GM19324 (cell line): ENCODE results near the gene MVB12B.

ENCODE experiments used
- ATAC-seq: cut with Tn5 transposase; IDR thresholded peaks from one replicate; pipeline ENCODE4 v1.9.1; 2021; ENCODE audit warnings: mild to moderate bottlenecking, moderate library complexity; ENCODE audit not compliant: unreplicated experiment, low FRiP score

MVB12B gene

DNA sequence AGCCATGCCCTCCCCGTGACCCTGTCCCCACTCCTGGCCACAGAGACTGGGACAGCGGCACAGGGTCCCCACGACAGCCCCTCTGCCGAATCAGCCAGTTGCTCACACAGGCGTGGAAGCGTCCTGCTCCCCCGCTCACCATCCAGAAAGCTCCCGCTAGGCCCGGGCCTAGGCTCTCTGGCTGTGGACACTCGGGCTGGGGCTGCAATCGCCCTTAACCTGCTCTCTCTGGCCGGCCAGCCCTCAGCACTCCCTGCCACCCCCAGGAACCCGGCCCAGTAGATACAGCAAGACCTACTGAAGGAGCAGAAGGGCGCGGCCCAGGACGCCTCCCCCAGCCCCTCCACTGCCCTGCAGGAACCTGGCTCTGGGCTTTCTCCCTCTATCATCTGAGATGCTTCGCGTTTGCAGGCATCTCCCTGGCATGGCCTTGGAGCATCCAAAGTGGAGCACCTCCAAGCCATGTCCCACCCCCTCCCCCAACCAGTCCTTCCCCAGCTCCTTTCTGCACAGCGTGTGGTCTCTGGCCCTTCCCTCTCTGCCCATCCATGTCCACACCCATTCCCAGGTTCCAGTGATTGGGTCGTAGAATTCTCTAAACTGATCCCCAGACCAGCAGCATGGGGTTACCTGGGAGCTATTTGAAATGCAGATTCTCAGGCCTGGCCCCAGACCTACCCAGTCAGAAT, 173.4 kb downstream of the MVB12B start:
- ATAC-seq, result no peak

DNA sequence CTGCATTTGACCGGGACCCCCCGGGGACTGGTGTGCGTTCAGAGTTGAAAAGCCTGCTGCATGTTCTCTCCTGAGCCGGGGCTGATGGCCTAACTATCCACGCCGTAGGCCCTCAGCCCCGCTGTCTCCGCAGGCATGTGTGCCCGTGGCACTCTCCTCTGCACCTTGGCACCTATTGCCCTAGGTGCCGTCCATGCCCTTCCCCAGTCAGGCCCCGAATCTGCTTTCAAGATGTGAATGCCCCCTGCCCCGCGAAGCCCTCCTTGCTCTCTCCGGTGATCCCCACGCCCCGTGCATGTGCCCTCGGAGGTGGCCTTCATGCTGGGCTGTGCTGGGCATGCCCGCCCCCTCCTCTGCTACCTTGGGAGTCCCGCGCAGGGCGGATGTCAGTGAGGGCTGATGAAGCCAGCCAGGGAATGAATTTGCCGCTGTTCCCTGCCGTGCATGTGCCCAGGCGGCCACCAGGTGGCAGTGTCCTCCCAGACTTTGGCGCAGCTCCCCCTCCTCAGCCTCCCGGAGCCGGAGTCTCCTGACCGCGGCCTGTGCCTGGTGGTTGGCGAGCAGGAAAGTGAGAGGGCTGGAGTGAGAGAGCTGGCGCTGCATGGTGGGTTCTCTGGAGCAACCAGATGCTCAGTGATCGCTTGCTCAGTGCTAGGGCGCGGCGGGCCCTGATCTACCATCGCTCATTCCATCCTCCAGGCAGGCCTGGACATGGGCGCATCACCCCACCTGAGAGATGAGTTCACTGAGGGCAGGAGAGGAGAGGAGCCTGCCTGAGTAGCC, 174.2 kb downstream of the MVB12B start:
- no peak for ATAC-seq

DNA sequence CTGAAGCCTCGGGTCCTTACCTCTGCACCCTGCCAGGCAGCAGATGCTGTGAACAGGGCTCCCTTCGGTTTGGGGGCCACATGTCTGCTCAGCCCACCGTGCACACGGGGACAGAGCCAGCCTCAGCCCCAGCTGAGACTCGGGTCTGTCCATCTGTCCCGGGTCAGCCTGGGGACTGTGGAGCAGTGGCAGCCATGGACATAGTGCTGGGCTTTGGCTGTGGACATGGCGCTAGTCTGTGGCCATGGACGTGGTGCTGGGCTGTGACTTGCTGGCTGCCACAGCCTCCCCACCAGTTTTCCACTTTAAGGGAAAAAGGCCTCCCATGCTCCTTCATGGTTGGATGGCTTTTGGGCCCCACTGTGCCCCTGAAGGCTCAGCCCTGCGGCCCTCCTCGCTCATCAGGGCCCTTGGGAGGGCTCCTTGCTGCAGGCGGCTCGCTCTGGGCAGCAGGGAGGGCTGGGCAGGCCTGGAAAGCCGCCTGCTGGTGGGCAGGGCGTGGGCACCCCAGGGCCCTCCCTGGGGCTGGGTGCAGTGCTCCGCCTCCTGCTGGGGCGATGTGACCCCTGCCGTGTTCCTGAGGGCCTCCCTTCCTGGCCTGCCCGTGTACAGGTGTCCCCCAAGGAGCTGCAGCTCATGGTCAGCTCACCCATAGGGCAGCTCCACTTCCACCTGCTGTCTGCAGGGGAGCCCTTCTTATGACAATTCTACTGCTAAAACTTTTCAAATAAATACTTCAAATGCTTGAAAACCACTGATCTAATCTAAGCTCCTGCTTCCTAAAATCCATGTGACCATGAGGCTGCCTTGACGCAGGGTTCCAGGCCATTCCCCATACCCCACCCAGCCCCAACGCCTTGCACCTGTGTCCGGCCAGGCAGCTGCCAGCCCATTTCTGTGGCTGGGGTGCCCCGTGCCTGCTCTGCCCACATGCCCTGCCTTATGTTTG, 175.0 kb downstream of the MVB12B start:
- no peak for ATAC-seq

DNA sequence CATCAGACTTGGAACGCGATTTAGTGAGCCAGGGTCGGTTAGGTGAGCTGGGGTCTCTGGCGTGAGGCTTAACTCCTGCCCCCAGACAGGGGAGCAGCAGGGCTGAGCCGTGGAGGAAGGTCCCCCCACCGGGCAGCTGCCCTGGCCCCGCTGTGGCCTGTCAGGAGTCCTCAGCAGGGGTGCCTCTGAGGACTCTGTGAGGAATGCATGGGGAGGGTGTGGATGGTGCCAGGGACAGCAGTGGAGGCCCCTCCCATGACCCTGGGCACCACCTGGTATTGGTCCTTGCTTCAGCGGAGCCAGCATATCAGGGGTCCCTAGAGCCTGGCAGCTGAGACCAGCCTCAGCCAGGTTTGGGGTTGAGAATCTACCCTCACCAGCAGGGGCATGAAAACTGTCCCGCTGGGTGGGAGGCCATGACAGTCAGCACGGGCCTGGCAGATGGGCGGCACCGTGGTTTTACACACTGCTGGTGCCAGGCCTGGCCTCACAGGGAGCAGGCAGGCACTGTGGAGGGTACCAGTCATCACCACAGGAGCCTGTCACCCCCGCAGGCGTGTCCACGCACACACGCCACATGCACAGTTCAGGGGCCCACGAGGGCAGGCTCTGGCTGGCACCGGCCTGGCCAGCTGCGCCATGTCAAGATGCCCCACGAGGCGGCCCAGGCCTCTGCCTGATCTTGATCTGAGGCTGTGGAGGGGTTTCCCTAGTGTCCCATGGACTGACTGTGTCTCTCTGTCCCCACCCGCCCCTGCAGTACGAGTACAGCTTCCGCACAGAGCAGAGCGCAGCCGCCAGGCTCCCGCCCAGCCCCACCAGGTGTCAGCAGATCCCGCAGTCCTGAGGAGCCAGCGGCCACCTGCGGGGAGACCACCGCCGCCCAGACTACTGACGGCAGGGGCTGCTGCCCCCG, 176.0 kb downstream of the MVB12B start:
- ATAC-seq, result no peak

DNA sequence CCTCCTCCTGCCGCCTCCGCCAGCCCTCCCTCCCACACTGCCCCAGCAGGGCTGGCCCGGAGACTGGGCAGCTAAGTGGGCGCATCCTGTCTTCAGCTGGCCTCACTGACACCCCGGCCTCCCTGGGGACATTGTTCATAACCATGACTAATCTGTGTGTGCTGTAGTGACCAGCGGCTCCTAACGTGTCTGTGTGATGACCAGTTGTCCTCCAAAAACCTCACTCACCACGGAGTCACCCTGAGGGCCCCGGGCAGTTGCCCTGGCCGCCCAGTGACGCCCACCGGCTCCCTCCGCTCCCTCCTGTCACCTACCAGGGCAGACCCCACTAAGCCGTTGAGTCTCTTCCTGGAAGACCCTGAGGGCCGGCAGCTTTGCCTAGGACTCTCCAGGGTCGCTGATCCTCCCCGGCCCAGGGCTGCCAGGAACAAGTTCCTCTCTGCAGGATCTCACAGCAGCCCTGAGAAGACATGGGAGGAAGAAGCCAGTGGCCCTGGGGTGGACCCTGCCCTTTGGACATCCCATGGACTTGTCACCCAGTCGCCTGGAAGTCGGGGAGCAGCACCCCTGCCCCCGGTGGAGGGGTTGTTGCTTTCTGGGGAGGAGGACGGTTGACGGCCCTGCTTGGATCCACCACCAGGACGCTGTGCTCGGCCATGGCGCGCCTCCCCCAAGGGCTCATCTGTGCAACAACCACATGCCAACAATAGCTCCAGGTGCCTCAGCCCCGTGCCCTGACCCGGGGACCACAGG, 176.9 kb downstream of the MVB12B start:
- ATAC-seq, result no peak

DNA sequence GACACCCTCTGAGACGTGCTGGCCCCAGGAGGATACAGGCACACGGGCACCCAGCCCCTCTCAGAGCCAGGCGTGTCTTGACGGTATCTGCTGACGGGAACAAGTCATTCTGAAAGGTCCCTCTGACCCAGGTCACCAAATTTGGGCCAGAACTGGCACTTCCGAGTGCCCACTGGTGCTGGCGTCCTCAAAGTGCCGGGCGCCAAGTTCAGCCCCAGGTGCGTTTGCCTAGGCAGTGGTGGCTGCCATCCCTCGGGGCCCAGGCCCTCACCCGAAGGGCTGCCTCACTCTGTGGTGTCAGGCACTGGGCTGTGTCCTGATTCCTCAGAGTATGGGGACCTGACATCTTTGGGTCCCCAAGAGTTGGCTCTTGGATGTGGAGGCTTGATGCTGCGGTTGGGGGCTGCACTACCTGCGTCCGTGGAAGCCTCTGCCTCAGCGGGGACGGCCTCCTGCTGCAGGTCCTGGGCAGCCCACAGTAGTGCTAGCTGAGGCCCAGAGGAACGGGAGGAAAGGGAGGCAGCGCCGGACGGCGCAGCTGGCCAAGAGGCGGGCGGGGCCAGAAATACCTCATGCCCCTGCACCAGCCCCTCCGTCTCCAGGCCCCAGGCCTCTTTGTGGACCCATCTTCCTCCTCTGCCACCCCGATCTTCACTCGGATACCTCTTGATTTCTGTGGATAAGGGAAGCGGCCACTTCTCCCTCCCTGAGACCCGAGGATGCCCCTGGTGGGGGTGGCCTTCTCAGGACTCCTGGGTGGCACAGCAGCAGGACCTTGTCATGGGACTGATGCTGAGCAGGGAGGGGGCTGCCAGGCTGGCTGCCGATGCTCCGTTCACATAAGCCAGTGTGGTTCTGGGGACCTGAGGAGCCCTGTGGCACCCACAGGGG, 177.7 kb downstream of the MVB12B start:
- ATAC-seq, result no peak

DNA sequence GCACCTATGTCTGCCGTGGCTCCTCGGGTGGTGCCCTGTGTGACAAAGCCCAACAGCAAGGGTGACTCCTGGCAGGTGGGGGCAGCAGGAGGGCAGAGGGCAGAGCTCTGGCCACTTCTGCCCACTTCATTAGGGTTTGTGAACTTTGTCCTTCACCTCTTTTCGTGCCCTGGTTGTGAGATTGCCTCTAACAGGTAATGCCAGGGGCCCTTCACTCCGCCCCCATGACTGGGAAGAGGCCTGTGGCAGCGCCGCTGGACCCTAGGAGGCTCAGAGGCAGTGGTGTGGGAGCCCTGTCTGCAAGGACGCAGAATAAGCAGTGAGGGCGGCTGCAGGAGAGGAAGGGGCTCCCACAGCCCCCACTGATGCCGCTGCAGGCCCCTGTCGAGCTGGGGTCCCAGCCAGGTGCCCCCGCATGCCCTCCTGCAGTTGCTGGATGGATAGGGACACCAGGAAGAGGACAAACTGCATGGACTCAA, 178.4 kb downstream of the MVB12B start:
- no peak for ATAC-seq

DNA sequence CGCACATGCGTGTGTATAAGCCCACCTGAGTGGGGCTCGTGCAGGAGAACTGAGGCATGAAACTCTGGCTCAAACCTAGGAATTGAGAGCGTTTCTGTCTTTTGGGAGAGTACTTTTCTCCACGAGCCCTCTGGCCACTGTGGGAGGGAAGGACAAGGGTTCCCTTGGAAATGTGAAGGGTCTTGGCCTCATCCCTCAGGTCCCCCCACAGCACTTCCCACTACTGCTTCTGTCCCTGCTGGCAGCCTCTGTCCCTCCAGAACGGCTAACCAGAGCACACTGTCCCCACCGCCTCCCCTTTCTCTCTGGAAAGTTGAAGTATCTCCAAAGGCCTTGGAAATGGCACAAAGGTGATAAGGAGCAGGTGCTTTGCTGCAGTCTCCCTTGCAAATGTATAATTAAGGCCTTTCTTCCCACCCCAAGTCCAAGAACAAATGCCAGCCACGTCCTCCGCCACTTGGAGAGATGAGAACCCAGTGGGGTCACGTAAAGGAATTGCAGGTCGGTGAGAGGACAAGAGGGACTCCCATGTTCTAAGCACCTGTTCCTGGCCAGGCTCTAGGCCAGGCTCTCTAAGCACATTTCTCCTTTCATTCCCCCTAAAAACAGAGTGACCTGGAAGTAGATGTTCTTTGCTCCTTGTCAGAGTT, 179.2 kb downstream of the MVB12B start:
- ATAC-seq, result no peak

DNA sequence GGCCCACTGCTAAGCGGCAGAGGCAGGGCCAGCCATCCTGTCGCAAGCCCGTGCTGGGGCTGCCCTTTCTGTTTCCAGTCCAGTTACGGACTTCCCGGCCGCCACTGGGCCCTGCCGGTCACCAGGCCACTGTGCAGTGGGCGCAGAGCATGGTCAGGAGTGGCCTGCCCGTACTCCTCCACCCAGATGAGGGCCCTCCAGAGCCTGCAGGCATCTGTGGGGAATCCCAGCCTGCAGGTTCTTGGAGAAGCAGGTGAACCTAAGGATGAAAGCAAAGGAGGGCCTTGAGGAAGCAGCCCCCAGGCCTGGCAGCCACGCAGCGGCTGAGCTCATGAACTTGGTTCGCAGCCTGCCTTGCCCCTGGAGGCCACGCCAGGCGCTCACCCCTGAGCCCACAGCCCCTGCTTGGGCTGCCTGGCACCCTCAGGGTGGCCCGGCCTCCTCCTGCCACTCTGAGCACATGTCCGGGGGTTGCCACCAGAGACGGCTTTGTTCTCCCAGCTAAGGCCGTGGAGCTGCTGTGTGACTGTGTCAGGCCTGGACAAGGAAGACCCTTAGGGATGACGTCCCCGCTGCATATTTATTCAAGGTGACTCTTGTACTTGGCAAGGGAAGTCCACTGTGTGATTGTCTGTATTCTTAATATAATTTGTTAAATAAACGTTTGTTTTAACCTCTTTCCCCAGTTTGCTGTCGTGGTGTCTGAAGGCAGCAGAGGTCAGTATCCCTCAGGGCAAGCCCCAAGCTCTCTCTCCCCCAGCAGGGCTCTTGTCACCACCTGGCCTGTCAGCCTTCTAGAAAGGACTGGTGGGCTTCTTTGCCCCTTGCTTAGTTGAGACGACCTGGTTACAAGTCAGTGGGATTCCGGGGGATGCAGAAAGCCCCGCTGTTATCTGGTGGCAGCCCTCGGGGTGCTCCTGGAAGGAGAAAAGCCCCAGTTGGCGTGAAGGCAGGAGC, 180.0 kb downstream of the MVB12B start:
- ATAC-seq, result no peak

DNA sequence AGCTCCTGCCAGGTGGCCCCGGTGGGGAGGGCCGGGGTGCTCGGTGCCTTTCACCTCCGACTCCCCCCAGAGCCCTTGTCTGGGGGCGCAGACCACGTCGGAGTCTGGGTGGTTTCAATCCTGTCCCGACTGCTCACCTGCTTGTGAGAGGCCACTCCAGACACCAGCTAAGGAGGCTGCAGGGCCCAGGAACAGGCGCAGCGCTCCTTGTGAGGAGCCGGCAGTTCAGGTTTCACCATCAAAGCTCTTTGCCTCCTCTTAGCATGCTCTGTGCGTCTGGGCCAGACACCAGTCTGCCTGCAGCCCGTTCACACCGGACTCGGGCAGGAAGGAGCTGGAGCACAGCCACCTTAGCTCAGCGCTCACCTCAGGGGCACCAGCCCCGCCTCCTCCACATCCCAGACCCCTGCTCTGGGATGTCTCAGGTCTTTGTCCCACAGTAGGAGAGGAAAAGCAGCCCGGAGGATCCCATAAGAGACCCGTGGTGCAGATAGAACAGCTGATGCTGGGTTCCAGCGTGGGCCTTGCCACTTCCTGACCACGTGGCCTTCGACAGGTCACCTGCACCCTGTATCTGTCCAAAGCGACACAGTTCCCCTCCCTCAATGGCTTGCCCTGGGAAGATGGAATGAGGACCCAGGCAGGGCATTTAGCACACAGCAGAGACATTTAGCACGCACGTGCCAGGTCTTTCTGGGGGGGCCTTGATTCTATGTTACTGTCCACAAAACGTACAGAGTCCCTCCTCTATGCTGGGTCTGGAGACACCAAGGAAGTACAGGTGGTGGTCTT, 180.9 kb downstream of the MVB12B start:
- no peak for ATAC-seq

DNA sequence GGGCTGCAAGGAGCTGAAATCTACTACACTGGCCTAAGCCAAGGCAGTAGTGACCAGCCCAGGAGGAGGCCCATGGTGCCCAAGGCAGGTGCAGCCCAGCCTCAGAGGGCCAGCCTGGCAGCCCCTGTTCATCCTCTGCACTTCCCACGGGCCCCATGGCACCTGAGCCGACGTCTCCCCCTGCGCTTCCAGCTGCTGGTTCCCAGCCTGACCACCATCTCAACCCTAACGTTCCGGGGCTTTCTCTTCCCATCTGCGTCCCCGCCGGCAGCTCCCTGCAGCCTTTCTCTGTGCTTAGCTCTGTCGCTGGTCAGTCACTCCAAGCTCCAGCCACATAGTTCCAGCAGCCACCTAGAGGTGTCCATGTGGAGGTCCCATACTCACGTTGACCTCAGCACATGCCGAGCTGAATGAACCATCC, 181.6 kb downstream of the MVB12B start:
- no peak for ATAC-seq

DNA sequence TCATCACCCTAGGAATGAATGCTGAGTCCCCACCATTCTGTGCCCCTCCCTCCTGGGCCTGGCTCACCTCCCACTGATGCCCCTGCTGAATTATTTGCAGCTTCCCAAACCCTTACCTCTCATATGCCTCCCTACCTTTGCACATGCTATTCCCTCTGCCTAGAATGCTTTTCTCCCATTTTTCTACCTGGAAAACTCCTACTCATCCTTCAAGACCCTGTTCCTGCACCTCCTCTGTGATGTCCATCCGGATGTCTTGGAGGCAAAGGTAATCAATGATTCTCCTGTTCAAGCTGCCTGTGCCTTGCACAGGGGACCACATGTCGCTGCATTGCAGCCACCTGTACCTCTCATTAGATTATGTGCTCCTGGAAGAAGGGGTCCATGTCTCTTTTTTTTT, 182.3 kb downstream of the MVB12B start:
- no peak for ATAC-seq

DNA sequence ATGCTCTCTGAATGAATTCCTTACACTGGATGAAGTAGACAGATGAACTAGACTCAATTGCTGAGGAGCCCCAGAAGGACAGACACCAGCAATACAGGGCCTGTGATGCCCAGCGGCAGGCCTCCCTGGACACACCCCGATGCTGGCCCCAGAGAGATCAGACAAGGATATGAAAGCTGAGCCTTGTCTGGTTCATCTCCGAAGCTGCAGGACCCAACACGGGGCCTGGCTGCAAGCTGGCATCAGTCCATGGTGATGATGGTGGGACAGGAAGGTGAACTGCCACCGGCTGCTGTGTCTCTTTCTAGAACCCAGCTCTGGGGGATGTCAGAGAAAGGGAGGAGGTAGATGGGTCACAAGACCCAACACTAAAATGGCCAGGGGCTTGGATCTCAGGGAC, 183.1 kb downstream of the MVB12B start:
- no peak for ATAC-seq

DNA sequence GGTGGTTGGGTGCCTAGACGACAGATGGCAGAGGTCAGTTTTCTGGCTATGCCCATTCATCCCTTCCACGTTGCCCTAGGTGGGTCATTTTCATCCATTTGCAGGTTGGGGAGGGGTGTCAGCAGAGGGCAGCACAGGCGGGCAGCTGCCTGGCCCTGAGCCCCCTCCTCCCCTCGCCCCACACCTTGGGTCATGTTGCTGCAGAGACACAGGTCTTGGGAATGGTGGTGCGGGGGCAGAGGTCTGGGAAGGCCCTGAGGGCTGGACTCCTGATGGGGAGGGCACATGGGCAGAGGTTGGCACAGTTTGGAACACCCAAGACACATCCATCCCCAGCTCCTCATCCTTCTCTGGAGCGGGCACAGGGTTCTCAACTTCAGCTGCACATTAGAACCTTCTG, 183.9 kb downstream of the MVB12B start:
- ATAC-seq, result no peak

DNA sequence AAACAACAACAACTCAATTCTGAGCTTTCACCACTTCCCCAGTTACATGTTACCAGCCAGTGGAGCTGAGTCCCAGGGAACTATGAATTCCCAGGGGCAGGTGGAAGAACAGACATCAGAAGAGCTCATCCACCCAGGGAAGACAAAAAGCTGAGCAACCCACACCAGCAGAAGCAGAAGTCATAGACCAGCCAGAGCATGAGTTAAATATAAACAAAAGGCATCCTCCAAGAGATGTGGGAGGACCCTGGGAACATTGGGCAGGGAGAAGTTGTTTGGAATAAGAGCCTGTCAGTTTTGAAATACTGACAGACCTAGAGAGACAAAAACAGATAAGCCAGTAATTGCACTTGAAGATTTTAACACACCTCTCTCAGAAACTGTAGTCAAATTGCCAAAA, 184.8 kb downstream of the MVB12B start:
- ATAC-seq, result no peak
